HCT116 (cell line): Measurements from ENCODE around the gene PCID2. TPM values are rescaled to one million over a fixed set of nuclear protein-coding genes. Genes with fewer than 3 reads are reported as not detected.

Experiments
- ATAC-seq: fragments of 200-7000 bp; cut with Tn5 transposase; 2 replicates; pipeline ENCODE4 v1.9.1; 2020; ENCODE audit warnings: mild to moderate bottlenecking, moderate library complexity
- BruUV-seq: library from RNA; stranded (reverse); fragments of 400-500 nt; replicated peaks from 2 replicates; lab custom pipeline; 2021; lab: Mats Ljungman, UMichigan
- CTCF ChIA-PET: fragments of 300-600 bp; sonication (Branson Sonifier 250); formaldehyde crosslinking; loops from one replicate; lab custom pipeline; 2021; ENCODE audit warnings: antibody characterized with exemption; lab: Charles Lee
- POLR2A ChIA-PET: fragments of 300-600, 350-600 bp; sonication (Branson Sonifier 250); formaldehyde crosslinking; loops from one replicate; lab custom pipeline; 2021; ENCODE audit warnings: antibody characterized with exemption; lab: Charles Lee
- RAD21 ChIA-PET, 2 experiments: fragments of 300-600 bp; sonication (Branson Sonifier 250); formaldehyde crosslinking; loops; one replicate each; lab custom pipeline; 2023; ENCODE audit warnings: low total read pairs in 2 of 2; ENCODE audit not compliant: uncharacterized antibody in 2 of 2, unreplicated experiment in 2 of 2, low non-redundant PET in 1 of 2; lab: Charles Lee
- DNase-seq: peaks from one replicate; pipeline ENCODE4 v3.0.0-alpha.2; 2010; ENCODE audit warnings: low read depth, low spot score
- H2AFZ ChIP-seq: fragments of 200-600 bp; shearing (Covaris generic), sonication (generic); 2 replicates; pipeline ENCODE4 v1.6.1; 2017; ENCODE audit warnings: low read depth, mixed run types, mixed read lengths, antibody characterized with exemption, low read length; ENCODE audit not compliant: poor library complexity, severe bottlenecking
- H3K27ac ChIP-seq: 2 replicates; pipeline ENCODE4 v1.5.1; 2012; ENCODE audit warnings: low read depth, low read length
- H3K27me3 ChIP-seq: fragments of 200-600 bp; sonication (generic); 2 replicates; pipeline ENCODE4 v1.6.1; 2016; ENCODE audit warnings: mixed run types, low read length, mixed read lengths; ENCODE audit not compliant: insufficient read depth
- H3K36me3 ChIP-seq, 2 experiments: fragments of 200-500 bp in 1 of 2; fragments of 200-600 bp in 1 of 2; sonication (Bioruptor generic) in 1 of 2; sonication (generic) in 1 of 2; 2 replicates each; pipeline versions ENCODE4 v1.5.1 to v1.6.1; 2014 to 2016; ENCODE audit warnings: low read length in 2 of 2, inconsistent platforms in 1 of 2, mixed read lengths in 1 of 2, mixed run types in 1 of 2; ENCODE audit not compliant: insufficient read depth in 2 of 2, control insufficient read depth in 1 of 2
- H3K4me1 ChIP-seq, 2 experiments: fragments of 200-600 bp in 1 of 2; sonication (generic) in 1 of 2; 2 replicates each; pipeline versions ENCODE4 v1.5.1 to v1.6.1; 2012 to 2017; ENCODE audit warnings: low read length in 2 of 2, inconsistent platforms in 1 of 2, mild to moderate bottlenecking in 1 of 2, mixed read lengths in 1 of 2, mixed run types in 1 of 2, moderate library complexity in 1 of 2; ENCODE audit not compliant: insufficient read depth in 2 of 2, control insufficient read depth in 1 of 2
- H3K4me2 ChIP-seq: fragments of 200-600 bp; sonication (generic); 2 replicates; pipeline ENCODE4 v1.6.1; 2017; ENCODE audit warnings: mixed run types, low read length, mixed read lengths
- H3K4me3 ChIP-seq, 2 experiments: fragments of 200-600 bp in 1 of 2; sonication (generic) in 1 of 2; replicated peaks in 1 of 2; 2 replicates each; pipeline ENCODE4 v1.5.1; 2011 to 2016; ENCODE audit warnings: low read length in 2 of 2, control low read depth in 1 of 2, low read depth in 1 of 2, mild to moderate bottlenecking in 1 of 2, mixed read lengths in 1 of 2, mixed run types in 1 of 2
- H3K79me2 ChIP-seq: fragments of 200-600 bp; sonication (generic); 2 replicates; pipeline ENCODE4 v1.6.1; 2017; ENCODE audit warnings: mild to moderate bottlenecking, mixed run types, low read length, moderate library complexity, mixed read lengths; ENCODE audit not compliant: insufficient read depth
- H3K9ac ChIP-seq: fragments of 200-600 bp; sonication (generic); 2 replicates; pipeline ENCODE4 v1.6.1; 2016; ENCODE audit warnings: low read length, mixed read lengths
- H3K9me2 ChIP-seq: fragments of 200-600 bp; sonication (generic), shearing (Covaris generic); 2 replicates; pipeline ENCODE4 v1.6.1; 2017; ENCODE audit warnings: mixed run types, mild to moderate bottlenecking, moderate library complexity; ENCODE audit not compliant: insufficient read depth
- H3K9me3 ChIP-seq, 2 experiments: fragments of 200-500 bp in 1 of 2; fragments of 200-600 bp in 1 of 2; sonication (Bioruptor generic) in 1 of 2; sonication (generic) in 1 of 2; 2 replicates each; pipeline ENCODE4 v1.6.1; 2014 to 2017; ENCODE audit warnings: low read length in 2 of 2, mixed read lengths in 2 of 2, inconsistent platforms in 1 of 2, low read depth in 1 of 2, mild to moderate bottlenecking in 1 of 2, mixed run types in 1 of 2, moderate library complexity in 1 of 2; ENCODE audit not compliant: control insufficient read depth in 1 of 2, insufficient read depth in 1 of 2
- H4K20me1 ChIP-seq: fragments of 200-600 bp; sonication (generic), shearing (Covaris generic); 2 replicates; pipeline ENCODE4 v1.6.1; 2017; ENCODE audit warnings: mixed run types, mild to moderate bottlenecking, moderate library complexity; ENCODE audit not compliant: insufficient read depth
- CBX3 ChIP-seq: IDR thresholded peaks from 2 replicates; pipeline ENCODE4 v1.6.1; 2012; ENCODE audit warnings: low read depth
- CEBPB ChIP-seq: IDR thresholded peaks from 2 replicates; pipeline ENCODE4 v1.6.1; 2012; ENCODE audit warnings: low read depth
- FOSL1 ChIP-seq: IDR thresholded peaks from 2 replicates; pipeline ENCODE4 v1.6.1; 2012; ENCODE audit warnings: low read depth
- JUND ChIP-seq: IDR thresholded peaks from 2 replicates; pipeline ENCODE4 v1.6.1; 2012
- MAX ChIP-seq: IDR thresholded peaks from 2 replicates; pipeline ENCODE4 v1.6.1; 2012
- POLR2AphosphoS5 ChIP-seq: IDR thresholded peaks from 2 replicates; pipeline ENCODE4 v1.6.1; 2011; ENCODE audit warnings: mild to moderate bottlenecking, low read depth, low read length, moderate library complexity
- RAD21 ChIP-seq: IDR thresholded peaks from 2 replicates; pipeline ENCODE4 v1.6.1; 2012; ENCODE audit warnings: low read depth, mild to moderate bottlenecking
- REST ChIP-seq: IDR thresholded peaks from 2 replicates; pipeline ENCODE4 v1.6.1; 2012; ENCODE audit warnings: low read depth
- SRF ChIP-seq: IDR thresholded peaks from 2 replicates; pipeline ENCODE4 v1.6.1; 2012; ENCODE audit warnings: low read depth
- ZFX ChIP-seq: fragments of 450-650 bp; IDR thresholded peaks from 2 replicates; pipeline ENCODE4 v1.6.1; 2017
- ZNF274 ChIP-seq: fragments of 200-500 bp; sonication (Bioruptor generic); IDR thresholded peaks from 2 replicates; pipeline ENCODE4 v1.6.1; 2014; ENCODE audit warnings: mild to moderate bottlenecking, low read depth, low read length, inconsistent platforms
- intact Hi-C: fragments of 100-400 bp; cut with micrococcal nuclease; formaldehyde crosslinking; loops from 2 replicates; pipeline ENCODE4 v1.10.0; 2022
- total RNA-seq: library from RNA; stranded (reverse); gene quantifications from one replicate; pipeline ENCODE4 v1.2.1, GENCODE V29; 2021; ENCODE audit not compliant: unreplicated experiment

PCID2 gene
- total RNA-seq, 1 experiment from 2014 or later: 73.3 TPM

GRCh38 chr13:113138792-113139551 is 69.5 kb downstream of the PCID2 start:
- Histone ChIP-seq H3K27me3 (no peaks in the 10 kb centered on the region), H3K4me2 (no peak overlapping the region), H3K4me3 (no peak overlapping the region), H4K20me1 (no peaks in the 10 kb centered on the region), H3K36me3 (no peaks in the 10 kb centered on the region), H3K4me1 (no peaks in the 10 kb centered on the region), H2AFZ (no peak overlapping the region), H3K27ac (no peak overlapping the region), H3K9me3 (no peaks in the 10 kb centered on the region), H3K9ac (no peak overlapping the region), H3K9me2 (no peaks in the 10 kb centered on the region), H3K79me2 (no peaks in the 10 kb centered on the region)
- POLR2A ChIA-PET: no interaction called here
- ATAC-seq (no peak), DNase-seq (no peak)
- intact Hi-C loops: no loop called here
- CTCF ChIA-PET: no interaction called here
- no TSS peak for BruUV-seq
- TF ChIP-seq CEBPB (no peak), MAX (no peak), CBX3 (no peak), REST (no peak), ZFX (no peak), POLR2AphosphoS5 (no peak), ZNF274 (no peak), RAD21 (no peak), JUND (no peak), SRF (no peak), FOSL1 (no peak)
- RAD21 ChIA-PET: no interaction called here
